ENCODE data around the gene SORCS2.

SORCS2 gene

DNA sequence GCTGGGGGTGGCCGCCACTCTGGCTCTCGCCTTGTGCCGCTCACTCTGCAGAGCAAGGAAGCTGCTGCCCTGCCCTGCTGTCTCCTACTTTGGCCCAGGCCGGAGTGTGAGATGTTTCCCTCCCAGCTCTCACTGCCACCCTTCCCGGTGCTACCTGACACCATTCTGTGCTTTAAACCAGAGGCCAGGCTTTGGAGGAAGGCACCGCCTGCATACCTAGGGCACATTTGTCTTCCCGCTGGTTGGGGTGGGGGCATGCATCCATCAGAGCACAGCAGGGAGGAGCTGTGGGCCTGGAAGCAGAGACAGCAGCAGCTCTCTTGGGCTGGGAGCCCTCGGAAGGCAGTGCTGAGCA is 339.3 kb downstream of the SORCS2 start:
- no peak for DNase-seq
- in situ Hi-C loops (cut with HindIII; ENCODE audit: low pct_ligation_motif_present, low pct_unique_long_range_greater_than_20kb, low sequenced_read_pairs) = no loop called here

DNA sequence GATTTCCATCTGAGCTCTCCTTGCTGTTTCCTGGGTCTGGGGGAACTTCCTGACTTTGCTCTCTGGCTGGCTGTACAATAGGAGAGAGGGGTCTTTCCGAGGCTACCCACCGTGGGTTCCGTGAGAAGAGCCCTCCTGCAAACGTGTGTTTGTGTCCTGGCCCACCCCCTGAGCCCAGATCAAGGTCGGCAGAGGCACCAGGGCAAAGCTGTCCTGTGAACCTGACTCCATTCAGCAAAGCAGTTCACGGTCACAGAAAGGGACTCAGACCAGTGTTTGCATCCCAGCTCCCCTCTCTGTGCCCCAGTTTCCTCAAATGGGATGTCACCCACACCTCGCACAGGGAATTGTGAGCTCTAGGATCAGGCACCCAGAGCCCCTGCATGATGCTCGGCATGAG is 339.7 kb downstream of the SORCS2 start:
- DNase-seq = no peak
- in situ Hi-C loops (cut with HindIII; ENCODE audit: low pct_ligation_motif_present, low pct_unique_long_range_greater_than_20kb, low sequenced_read_pairs) = no loop called here

DNA sequence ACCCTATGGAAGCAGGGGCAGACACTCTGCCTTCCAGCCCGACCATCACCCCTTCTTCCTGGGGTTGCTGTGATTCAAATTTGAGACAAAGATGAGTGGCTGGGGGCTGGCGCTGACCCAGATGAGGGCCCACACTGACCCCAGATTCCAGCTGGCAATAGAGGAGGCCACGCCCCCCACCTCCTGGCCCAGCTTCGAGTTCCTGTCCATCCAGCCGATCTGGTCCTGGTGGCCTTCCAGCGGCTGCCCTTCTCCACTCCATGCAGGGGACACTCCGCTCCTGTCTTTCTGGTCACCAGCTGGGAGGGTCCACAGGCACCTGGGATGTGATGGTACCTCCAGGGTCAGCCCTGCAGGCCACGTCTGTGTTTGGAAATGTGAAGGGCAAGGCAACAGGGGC is 340.9 kb downstream of the SORCS2 start:
- in situ Hi-C loops (cut with HindIII; ENCODE audit: low pct_ligation_motif_present, low pct_unique_long_range_greater_than_20kb, low sequenced_read_pairs) = no loop called here
- DNase-seq = no peak

DNA sequence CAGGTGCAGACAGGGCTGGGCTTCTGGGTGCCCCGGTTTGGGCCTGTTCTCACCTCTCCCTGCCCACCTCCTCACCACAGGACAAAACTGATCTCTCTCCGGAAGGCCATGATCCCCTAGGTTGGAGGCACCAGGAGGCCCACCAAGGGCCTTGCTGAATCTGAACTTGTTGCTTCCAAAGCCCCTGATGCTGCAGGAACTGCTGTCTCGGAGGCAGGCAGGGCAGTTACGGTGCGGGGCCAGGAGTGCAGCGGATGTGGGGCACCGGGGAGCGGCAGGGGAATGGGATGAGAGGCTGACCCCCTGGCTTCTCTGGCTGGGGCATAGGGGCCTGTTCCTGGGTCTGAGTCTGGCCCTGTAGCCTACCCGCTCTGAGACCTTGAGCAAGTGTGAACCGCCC is 342.8 kb downstream of the SORCS2 start:
- DNase-seq = no peak
- in situ Hi-C loops (cut with HindIII; ENCODE audit: low pct_ligation_motif_present, low pct_unique_long_range_greater_than_20kb, low sequenced_read_pairs) = no loop called here

DNA sequence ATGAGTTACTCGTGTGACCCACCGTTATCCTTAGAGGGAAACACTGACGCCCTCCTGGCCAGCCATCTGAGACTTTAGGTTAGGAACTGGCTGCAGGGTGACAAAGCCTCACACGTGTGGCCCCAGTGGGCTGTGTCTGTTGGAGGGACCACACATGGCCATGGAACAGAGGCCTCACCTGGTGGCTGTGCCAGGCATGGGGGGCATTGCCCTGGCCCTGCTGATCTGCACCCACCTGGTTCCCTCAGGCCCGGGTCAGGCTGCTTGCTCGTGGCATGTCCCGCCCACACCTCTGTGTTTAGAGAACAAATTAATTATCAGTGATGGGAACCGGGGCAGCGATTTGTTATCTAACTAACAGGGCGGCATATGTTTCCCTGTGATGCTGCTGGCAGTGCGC is 343.3 kb downstream of the SORCS2 start:
- in situ Hi-C loops (cut with HindIII; ENCODE audit: low pct_ligation_motif_present, low pct_unique_long_range_greater_than_20kb, low sequenced_read_pairs) = no loop called here
- no peak for DNase-seq

DNA sequence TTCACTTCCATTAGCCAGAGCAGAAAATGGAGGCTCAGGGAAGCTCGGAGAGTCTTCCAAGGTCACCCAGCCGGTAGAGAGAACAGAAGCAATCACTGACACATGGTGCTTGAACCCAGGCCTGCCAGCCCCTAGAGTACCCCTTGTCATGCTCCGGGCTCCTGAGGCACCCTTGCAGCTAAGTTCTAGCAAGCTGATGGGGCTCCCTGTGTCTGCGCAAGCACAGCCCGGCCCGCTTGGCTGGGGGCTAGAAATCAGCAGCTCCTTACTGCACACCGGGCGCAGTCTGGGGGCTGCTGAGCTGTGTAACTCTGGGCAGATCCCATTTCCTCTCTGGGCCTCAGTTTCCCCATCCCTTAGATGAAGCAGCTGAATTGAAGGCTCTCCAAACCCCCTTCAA is 344.5 kb downstream of the SORCS2 start:
- no peak for DNase-seq
- in situ Hi-C loops (cut with HindIII; ENCODE audit: low pct_ligation_motif_present, low pct_unique_long_range_greater_than_20kb, low sequenced_read_pairs) = no loop called here

DNA sequence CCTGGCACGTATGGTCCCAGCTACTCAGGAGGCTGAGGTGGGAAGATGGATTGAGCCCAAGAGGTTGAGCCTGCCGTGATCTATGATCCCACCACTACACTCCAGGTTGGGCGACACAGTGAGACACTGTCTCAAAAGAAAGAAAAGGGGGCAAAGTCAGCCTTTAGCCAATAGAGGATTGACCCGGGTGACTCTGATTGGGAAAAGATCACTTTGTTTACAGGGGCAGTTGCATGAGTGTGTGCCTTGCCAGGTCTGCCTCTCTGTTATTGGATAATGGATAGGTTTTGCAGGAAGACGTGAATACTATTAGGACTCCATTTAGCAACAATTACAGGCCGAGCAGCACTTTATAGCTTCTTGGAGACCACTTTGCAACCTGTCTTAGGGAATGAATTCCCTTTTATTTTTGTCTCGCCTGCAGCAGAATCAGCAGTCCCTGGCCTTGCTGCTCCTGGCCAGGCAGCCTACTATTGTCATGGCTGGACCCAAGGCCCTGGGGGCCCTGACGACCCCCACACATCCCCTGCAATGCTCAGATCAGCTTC is 345.6 kb downstream of the SORCS2 start:
- in situ Hi-C loops (cut with HindIII; ENCODE audit: low pct_ligation_motif_present, low pct_unique_long_range_greater_than_20kb, low sequenced_read_pairs) = no loop called here
- no peak for DNase-seq

DNA sequence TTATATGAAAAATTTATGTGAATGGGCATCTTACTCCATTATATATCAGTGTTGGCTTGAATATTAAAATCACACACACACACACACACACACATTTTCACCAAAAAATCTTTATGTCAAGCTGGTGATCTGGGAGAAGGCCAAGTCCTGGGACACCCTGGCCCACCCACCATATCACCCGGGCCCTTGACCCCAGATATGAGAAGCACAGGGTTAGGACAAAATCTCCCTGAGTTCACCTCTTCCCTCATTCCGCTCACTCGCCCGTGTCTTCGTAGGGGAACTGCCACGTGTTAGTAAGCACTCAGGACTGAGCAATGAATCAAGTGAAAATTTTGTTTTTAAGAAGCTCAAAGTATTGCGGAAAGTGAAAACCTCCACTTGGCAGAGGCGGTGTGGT is 346.2 kb downstream of the SORCS2 start:
- in situ Hi-C loops (cut with HindIII; ENCODE audit: low pct_ligation_motif_present, low pct_unique_long_range_greater_than_20kb, low sequenced_read_pairs) = no loop called here
- no peak for DNase-seq

DNA sequence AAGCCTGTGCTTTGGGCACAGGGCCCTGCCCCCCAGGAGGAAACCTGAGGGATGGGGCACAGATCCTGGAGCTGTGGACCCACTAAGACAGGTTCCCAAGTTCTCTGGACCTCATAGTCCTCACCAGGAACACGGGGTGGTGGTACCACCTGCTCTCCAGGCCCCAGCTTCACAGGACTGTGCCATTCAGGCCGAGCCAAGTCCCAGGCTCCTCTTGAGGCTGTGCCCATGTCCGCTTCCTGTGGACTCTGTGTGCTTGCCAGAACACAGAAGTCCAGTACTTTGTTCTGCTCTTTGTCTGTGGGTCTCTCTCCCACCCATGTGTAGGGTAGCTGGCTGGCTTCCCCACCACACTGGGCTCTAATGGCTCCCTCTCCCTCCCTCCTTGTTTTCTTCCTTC is 346.8 kb downstream of the SORCS2 start:
- DNase-seq = no peak
- in situ Hi-C loops (cut with HindIII; ENCODE audit: low pct_ligation_motif_present, low pct_unique_long_range_greater_than_20kb, low sequenced_read_pairs) = no loop called here

DNA sequence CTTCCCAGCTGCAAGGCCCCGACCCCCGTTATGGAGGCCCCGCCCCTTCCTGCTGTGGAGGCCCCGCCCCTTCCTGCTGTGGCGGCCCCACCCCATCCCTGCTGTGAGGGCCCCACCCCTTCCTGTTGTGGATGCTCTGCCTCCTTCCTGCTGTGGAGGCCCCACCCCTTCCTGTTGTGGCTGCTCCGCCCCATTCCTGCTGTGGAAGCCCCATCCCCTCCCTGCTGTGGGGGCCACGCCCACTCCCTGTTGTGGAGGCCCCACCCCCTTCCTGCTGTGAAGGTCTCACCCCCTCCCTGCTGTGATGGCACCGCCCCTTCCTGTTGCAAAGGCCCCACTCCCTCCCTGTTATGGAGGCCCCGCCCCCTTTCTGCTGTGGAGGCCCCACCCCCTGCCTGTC is 347.3 kb downstream of the SORCS2 start:
- in situ Hi-C loops (cut with HindIII; ENCODE audit: low pct_ligation_motif_present, low pct_unique_long_range_greater_than_20kb, low sequenced_read_pairs) = no loop called here
- no peak for DNase-seq

DNA sequence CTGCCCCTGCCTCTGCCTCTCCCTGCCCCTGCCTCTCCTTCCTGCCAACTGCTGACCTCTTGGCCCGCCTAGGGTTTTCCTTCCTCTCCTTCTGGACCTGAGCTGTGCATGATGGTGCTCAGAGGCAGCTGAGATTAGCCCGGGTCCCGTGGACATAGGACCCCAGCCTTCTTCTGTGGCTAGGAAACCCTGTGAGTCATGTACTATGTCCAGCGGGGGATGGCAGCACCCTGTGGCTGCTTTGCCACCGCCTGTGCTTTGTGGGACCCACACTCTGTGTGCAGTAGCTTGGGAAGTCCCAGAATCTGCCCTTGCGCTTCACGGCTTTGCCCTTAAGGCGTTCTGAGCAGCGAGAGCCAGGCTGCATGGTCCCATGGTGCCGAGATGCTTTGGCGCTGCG is 347.9 kb downstream of the SORCS2 start:
- no peak for DNase-seq
- in situ Hi-C loops (cut with HindIII; ENCODE audit: low pct_ligation_motif_present, low pct_unique_long_range_greater_than_20kb, low sequenced_read_pairs) = no loop called here

DNA sequence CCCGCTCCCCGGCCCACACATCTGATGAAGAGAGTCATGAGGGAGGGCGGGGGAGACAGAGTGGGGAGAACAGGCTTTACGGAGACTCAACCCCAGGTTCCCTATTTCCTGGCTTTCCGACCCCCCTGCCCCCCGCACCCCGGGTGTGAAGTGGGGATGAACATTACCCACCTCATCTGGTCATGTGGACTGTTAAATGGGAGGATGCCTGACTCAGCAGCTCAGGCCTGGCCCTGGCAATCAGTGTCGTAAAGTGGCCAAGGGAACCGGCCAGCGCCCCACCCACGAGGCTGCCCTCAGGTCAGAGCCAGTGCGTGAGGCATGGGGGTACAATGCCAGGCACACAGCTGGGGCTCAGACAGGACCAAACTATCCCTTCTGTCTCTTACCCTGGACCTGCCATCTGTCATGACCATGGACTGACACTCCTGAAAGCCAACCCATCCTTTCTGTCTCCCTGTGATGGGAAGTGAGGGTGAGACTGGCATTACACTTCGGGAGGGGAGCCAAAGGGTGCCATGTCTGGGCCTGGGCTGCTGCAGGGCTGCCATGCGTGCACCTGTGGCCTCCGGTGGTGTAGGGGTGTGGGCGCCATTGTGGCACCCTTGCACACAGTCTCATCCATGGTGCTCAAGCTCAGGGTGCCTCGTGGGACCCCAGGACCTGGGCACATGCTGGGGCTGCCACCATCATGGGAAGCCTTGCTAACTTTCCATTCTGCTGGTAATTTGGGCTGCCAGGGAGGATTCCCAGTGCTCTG is 348.5 kb downstream of the SORCS2 start:
- in situ Hi-C loops (cut with HindIII; ENCODE audit: low pct_ligation_motif_present, low pct_unique_long_range_greater_than_20kb, low sequenced_read_pairs) = no loop called here
- no peak for DNase-seq

DNA sequence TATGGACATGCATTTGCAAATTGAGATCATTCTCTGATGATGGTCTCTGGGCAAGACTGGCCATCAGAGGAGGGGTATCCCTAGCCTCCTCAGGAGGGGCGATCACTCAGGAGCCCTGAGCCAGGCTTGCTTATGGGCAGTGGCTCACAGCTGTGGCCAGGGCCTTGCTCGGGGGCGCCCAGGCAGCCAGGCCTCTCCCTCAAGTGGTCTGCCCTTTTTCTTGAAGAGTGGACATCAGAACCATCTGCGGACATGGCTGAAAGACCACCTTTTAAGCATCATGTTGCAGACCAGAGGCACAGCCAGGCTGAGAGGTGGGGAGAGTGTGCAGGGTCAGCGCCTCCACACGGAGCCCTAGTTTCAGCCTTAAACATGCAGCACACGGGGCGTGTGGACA is 349.1 kb downstream of the SORCS2 start:
- DNase-seq = no peak
- in situ Hi-C loops (cut with HindIII; ENCODE audit: low pct_ligation_motif_present, low pct_unique_long_range_greater_than_20kb, low sequenced_read_pairs) = no loop called here

DNA sequence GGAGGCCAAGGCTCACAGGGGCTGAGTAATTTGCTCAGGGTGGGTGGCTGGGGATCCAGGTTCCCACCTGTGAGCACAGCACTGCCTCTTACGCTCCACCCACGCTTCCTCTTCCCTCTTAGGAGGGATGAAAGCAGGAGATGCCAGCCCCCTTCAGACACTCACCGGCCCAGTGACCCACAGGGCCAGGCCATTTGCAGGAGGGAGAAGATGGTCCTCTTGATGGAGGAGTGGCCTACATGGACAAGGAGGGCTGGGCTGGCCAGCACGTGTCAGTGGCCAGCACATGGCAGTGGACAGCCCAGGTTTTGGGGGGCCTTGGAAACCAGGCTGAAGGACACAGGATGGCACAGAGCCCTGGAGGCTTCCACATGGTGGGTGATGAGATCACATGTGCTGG is 350.4 kb downstream of the SORCS2 start:
- in situ Hi-C loops (cut with HindIII; ENCODE audit: low pct_ligation_motif_present, low pct_unique_long_range_greater_than_20kb, low sequenced_read_pairs) = no loop called here
- DNase-seq = no peak

DNA sequence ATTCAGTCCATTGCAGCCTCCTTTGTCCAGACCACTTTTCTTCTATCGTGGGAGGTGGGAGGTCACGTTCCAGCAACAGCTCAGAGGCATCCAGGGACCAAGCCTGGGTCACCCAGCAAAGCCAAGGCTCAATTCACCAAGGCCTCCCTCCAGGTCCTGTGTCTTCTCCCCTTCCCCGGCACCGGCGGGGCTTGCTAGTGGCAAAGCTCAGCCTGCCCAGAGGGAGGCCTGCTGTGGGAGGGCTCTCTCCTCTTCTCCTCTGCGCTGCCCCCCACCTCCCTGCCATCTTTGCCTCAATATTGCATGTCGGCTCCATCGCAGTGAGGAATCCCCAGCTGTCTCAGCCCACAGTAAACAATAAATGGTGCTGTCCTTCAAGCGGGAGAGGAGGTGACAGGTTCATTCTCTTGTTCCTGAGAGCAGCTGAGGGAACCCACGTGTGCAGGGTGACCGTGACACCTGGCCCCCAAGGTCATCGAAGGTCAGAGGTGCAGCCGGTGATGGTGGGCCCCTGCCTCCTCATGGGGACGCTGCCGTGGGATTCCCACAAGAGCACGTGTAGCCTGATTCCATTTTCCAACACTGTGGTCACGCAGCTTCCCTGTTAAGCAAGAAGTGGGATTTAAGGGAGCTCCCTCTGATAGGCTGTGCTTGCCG is 353.9 kb downstream of the SORCS2 start:
- in situ Hi-C loops (cut with HindIII; ENCODE audit: low pct_ligation_motif_present, low pct_unique_long_range_greater_than_20kb, low sequenced_read_pairs) = no loop called here
- no peak for DNase-seq

DNA sequence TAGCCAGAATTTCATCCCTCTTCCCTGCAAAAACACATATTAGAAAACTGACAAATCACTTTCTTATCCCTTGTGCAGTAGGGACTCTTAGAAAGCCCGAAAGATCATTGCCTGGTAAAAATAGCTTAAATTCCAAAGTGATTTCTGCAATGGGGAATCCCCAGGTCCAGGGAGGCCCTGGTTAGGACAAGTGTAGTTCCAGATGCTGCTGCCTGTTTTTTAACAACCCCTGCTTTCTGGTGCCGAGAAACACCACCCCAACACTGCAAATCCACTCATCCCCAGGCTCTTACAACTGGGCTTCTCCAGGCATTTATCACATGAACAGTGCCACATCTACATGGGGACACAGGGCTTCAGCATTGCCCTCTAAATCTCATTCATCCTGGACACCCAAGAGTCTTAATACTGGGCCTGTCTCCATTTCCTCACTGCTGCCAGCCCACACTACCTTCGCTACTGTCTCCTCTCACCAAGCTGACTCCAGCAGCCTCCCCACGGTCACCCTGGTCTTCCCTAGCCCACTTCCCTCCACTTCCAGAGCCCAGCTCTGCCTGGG is 354.6 kb downstream of the SORCS2 start:
- DNase-seq = no peak
- in situ Hi-C loops (cut with HindIII; ENCODE audit: low pct_ligation_motif_present, low pct_unique_long_range_greater_than_20kb, low sequenced_read_pairs) = no loop called here

DNA sequence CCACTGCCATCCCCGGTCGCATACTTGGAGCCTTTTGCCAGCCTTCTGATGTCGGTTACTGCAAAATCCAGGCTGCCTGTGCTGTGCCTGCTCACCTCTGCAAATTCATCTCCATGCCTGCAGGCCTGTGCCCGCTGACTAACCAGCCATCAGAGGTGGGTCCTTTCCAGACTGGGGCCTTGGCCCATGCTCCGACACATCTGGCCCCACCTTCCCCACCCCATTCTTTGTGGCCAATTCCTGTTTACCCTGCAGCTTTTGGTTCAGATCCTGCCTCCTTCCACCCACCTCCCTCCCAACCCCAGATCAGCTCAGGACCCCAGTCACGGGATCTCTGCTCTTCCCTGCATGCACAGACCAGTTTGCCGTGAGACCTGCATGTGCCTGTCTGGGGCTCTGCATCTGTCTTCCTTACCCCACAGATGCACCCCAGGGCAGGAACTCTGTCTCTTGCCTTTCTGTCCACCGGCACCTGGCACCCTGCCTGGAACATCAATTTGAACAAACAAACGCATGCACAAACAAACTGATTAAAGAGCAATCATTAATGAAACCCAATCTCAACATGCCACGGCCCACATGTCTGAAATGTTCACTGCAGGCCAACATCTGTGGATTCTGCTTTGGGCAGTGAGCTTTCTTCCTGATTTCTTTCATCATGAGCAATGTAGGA is 355.2 kb downstream of the SORCS2 start:
- in situ Hi-C loops (cut with HindIII; ENCODE audit: low pct_ligation_motif_present, low pct_unique_long_range_greater_than_20kb, low sequenced_read_pairs) = no loop called here
- no peak for DNase-seq

DNA sequence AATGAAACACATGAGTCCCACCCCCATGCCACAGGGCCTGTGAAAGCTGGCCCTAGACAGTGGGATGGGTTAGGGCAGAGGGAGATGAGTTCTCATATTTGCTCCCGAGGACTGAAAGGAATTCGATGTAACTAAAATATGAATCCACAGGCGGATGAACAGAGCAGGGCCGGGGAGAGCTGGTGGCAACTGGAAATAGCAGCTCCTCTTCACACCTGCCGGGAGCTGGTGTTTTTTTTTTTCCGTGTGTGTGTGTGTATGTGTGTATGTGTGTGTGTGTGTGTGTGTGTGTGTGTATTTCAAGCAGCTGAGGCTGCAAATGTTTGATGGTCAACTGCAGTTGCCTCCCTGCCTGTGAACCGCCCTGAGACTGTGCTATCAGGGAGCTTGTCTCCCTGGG is 357.5 kb downstream of the SORCS2 start:
- in situ Hi-C loops (cut with HindIII; ENCODE audit: low pct_ligation_motif_present, low pct_unique_long_range_greater_than_20kb, low sequenced_read_pairs) = no loop called here
- DNase-seq = no peak

DNA sequence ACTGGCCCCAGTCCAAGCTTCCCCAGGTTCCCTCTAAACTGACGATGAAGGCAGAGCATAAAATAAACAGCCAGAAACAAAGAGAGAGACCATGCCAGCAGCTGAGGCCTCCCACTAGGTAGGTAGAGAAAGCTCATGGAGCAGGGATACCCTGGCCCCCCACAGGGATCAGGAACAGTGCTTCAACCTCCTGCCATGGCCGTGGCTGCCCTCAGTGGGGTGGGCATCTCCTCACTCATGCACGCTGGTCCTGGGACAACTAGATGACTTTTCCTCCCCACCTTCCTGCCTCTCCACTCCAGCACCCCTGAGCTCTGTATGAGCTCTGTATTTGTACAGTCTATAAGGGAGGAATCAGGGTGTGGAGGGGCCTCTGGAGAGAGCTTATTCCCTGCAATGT is 360.1 kb downstream of the SORCS2 start:
- no peak for DNase-seq
- in situ Hi-C loops (cut with HindIII; ENCODE audit: low pct_ligation_motif_present, low pct_unique_long_range_greater_than_20kb, low sequenced_read_pairs) = no loop called here

Measured in ACHN (cell line).